ENCODE measurements around the gene EBLN1.

- TF ChIP-seq, protein P1, sequence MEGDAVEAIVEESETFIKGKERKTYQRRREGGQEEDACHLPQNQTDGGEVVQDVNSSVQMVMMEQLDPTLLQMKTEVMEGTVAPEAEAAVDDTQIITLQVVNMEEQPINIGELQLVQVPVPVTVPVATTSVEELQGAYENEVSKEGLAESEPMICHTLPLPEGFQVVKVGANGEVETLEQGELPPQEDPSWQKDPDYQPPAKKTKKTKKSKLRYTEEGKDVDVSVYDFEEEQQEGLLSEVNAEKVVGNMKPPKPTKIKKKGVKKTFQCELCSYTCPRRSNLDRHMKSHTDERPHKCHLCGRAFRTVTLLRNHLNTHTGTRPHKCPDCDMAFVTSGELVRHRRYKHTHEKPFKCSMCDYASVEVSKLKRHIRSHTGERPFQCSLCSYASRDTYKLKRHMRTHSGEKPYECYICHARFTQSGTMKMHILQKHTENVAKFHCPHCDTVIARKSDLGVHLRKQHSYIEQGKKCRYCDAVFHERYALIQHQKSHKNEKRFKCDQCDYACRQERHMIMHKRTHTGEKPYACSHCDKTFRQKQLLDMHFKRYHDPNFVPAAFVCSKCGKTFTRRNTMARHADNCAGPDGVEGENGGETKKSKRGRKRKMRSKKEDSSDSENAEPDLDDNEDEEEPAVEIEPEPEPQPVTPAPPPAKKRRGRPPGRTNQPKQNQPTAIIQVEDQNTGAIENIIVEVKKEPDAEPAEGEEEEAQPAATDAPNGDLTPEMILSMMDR (IDR thresholded peaks at IDR 0.05; ENCODE audit: borderline replicate concordance, extremely low read depth, low read length, poor library complexity, severe bottlenecking): no peak
- peak; percentile 74 for TF ChIP-seq EZH2 (IDR thresholded peaks at IDR 0.05; ENCODE audit: borderline replicate concordance, low read depth, low read length, severe bottlenecking)
Measured at GRCh38 chr10:22228943-22229801, 11.4 kb upstream of the EBLN1 start.
